ENCODE data around the gene LAPTM5. TPM values are rescaled to one million over a fixed set of nuclear protein-coding genes. Genes with fewer than 3 reads are reported as not detected.
A peak's percentile ranks its signal among the peaks of the same experiment; 100 is the strongest.
"Not testable (repeated sequence)": the region's sequence is repeated elsewhere in the genome, so short reads cannot be mapped to it uniquely, and the experiment has no call there.

The LAPTM5 gene
- polyA plus RNA-seq (ENCODE audit: insufficient read length in 12 of 12): 10 to 100 TPM in 11 of 12 donors, not detected in 1; 12.4 to 51.7 (median 17.1) TPM
- long read RNA-seq, donor 1, transcript LAPTM5-201 (8 exons, 2,223 nt): major isoform, 11 of 17 reads
- long read RNA-seq, donor 1, partial matches to known transcripts: 5 of 17 reads
- long read RNA-seq, donor 1, other reads (novel, unspliced or antisense): 0 of 17 reads
- long read RNA-seq, donor 2, transcript LAPTM5-201 (8 exons, 2,223 nt): major isoform, 8 of 8 reads
- long read RNA-seq, donor 2, partial matches to known transcripts: 0 of 8 reads
- long read RNA-seq, donor 2, other reads (novel, unspliced or antisense): 0 of 8 reads
- long read RNA-seq, donor 3, transcript LAPTM5-201 (8 exons, 2,223 nt): major isoform, 6 of 6 reads
- long read RNA-seq, donor 3, partial matches to known transcripts: 0 of 6 reads
- long read RNA-seq, donor 3, other reads (novel, unspliced or antisense): 0 of 6 reads
- long read RNA-seq, donor 4, partial matches to known transcripts: 0 of 3 reads
- long read RNA-seq, donor 4, other reads (novel, unspliced or antisense): 0 of 3 reads
- long read RNA-seq, donor 5, transcript LAPTM5-201 (8 exons, 2,223 nt): major isoform, 6 of 6 reads
- long read RNA-seq, donor 5, partial matches to known transcripts: 0 of 6 reads
- long read RNA-seq, donor 5, other reads (novel, unspliced or antisense): 0 of 6 reads
- long read RNA-seq, donor 6, partial matches to known transcripts: 0 of 4 reads
- long read RNA-seq, donor 6, other reads (novel, unspliced or antisense): 0 of 4 reads
- long read RNA-seq, donor 7, partial matches to known transcripts: 0 of 1 reads
- long read RNA-seq, donor 7, other reads (novel, unspliced or antisense): 0 of 1 reads
- long read RNA-seq, donor 8, transcript LAPTM5-201 (8 exons, 2,223 nt): major isoform, 5 of 5 reads
- long read RNA-seq, donor 8, partial matches to known transcripts: 0 of 5 reads
- long read RNA-seq, donor 8, other reads (novel, unspliced or antisense): 0 of 5 reads
- long read RNA-seq, donor 9, transcript LAPTM5-201 (8 exons, 2,223 nt): major isoform, 8 of 8 reads
- long read RNA-seq, donor 9, partial matches to known transcripts: 0 of 8 reads
- long read RNA-seq, donor 9, other reads (novel, unspliced or antisense): 0 of 8 reads
- long read RNA-seq, donor 10, transcript LAPTM5-201 (8 exons, 2,223 nt): major isoform, 7 of 7 reads
- long read RNA-seq, donor 10, partial matches to known transcripts: 0 of 7 reads
- long read RNA-seq, donor 10, other reads (novel, unspliced or antisense): 0 of 7 reads
- long read RNA-seq, donor 11, partial matches to known transcripts: 0 of 3 reads
- long read RNA-seq, donor 11, other reads (novel, unspliced or antisense): 0 of 3 reads

GRCh38 chr1:30757352-30758120 is at the start of gene LAPTM5:
LAPTM5 (minus strand) TSS chr1:30757774; CDS start chr1:30757745, 29 bp downstream.
- no peak for DNase-seq

- DNase-seq: no peak
Observed at GRCh38 chr1:30806381-30807317, 49.1 kb upstream of the LAPTM5 start.

- no peak for DNase-seq
Observed at GRCh38 chr1:30805304-30806003, 47.9 kb upstream of the LAPTM5 start.

GRCh38 chr1:30804822-30805221 is 47.2 kb upstream of the LAPTM5 start:
- no peak for DNase-seq

DNA sequence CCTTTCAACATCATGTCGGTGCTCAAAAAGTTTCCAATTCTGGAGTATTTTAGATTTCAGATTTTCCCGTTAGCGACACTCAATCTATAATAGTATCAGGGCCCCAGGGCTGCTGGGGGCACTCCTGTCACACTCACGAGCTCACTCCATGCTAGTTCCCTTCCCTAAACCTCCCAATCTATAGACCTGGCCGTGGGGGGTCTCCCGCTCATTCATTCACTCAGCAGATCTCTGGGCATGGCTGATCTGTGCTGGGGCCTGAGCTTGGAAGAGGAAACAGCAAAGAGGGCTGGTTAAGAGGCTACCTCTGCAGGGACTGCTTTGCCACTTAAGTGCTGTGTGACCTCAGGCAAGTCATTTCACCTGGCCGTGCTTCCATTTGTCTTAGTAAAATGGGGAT is 46.8 kb upstream of the LAPTM5 start:
- no peak for DNase-seq

GRCh38 chr1:30803562-30803961 is 46.0 kb upstream of the LAPTM5 start:
- DNase-seq: no peak

DNA sequence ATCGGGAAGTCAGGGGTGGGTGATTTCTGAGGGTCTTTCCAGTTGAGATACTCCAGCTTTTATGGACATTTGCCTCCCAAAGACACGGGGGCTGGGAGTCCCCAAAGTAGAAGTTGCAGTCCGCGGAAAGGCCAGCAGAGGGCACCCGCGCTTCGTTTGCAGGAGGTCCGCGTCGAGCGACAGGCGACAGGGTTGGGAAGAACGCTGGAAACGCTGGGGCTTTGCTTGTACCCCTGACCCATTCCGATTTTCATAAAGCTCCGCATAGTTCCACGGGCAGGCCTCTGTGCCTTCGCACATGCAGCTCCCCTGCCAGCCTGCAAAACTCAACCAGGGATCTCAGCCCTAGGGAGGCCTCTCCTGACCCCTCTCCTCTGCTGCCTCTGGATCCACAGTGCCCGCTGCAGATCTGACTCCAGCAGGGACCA is 44.2 kb upstream of the LAPTM5 start:
- DNase-seq: peak; percentile 83

- no peak for DNase-seq
Observed at GRCh38 chr1:30799233-30799511, 41.6 kb upstream of the LAPTM5 start.

- DNase-seq: no peak
Observed at GRCh38 chr1:30798389-30799232, 41.0 kb upstream of the LAPTM5 start.

- DNase-seq: no peak
Observed at GRCh38 chr1:30795026-30795425, 37.5 kb upstream of the LAPTM5 start.

DNA sequence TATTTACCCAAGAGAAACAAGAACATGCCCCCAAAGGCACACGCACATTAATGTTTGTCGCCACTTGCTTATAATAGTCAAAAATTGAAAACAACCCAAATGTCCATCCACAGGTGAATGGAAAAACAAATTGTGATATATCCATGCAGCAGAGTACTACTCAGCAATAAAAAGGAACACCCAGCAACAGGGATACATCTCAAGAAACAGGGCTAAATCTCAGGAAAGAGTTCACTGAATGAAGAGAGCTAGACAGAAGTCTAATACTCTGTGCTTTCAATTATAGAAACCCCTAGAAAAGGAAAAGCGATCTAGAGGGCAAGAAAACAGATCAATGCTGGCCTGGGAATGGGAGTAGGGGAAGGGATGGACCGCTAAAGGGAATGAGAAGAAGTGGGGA is 36.7 kb upstream of the LAPTM5 start:
- DNase-seq: no peak

DNA sequence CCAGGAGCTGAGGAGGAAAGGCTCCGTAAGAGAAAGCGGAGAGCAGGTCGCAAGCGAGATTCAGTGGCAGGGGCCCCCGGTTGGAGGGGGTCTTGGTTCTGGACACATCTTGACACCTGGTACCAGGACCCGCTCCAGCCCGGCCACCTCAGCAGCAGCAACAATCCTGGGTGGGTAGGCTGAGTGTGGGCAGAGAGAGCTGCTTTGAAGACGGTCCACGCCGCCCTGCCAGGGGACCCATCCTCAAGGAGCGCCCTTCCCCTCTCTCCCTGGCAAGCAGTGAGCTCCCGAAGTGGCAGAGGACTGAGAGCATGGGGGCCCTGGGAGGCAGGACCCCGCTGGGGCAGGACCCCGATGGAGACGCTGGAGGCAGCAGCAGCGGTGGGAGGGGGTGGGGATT is 35.6 kb upstream of the LAPTM5 start:
- no peak for DNase-seq

DNA sequence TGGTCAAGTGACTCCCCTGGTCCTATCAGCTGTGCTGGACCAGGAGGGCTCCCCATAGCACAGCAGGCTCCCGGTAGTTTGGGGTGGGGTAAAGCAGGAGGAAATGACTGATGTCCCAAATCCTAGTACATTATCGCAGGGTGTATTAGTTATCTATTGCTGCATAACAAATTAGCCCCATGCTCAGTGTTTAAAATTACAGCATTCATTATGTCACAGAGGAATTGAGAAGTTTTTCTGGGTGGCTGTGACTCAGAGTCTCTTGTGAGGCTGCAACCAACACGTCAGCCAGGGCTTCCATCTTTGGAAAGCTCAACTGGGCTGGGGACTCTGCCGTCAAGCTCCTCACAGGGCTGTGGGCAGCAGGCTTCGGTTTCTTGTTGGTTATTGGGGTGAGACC is 34.3 kb upstream of the LAPTM5 start:
- no peak for DNase-seq

DNA sequence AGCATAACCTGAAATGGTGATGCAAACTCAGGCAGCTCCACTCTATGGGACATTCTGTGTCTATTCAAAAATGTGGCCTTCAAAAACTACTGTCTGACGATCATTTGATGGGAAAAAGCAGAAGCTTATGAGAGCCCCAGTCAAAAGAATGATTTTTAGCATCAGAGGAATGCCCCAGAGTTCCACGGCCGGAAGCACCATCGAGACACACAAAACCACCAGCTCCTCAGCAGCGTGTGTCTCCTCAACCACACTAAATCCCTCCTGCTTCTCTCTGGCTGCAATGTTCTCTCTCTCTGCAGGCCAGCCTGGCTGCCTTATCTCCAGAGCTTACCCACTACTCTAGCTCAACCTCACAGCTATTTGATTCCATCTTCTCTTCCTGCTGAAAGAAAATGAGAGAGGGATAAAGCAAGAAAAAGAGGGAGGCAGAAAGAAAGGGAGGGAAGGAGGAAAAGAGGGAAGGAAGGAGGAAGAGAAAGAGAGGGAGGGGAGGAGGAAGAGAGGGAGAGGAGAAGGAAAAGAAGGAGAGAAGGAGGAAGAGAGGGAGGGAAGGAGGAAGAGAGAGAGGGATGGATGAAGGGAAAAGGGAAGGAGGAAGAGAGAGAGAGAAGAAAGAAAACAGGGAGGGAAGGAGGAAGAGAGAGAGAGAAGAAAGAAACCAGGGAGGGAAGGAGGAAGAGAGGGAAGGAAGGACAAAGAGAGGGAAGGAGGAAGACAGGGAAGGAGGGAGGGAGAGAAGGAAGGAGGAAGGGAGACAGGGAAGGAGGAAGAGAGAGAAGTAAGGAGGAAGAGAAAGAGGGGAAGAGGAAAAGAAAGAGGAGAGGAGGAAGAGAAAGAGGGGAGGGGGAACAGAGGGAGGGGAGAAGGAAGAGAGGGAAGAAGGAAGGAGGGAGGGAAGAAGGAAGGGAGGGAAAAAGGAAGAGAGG is 33.5 kb upstream of the LAPTM5 start:
- DNase-seq: no peak

DNA sequence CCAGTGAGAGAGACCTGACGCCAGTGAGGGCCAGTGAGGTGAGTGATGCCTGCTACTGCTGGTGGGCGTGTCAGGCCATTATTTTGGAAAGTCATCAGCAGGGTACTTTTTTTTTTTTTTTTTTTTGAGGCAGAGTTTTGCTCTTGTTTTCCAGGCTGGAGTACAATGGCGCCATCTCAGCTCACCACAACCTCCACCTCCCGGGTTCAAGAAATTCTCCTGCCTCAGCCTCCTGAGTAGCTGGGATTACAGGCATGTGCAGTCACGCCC is 32.6 kb upstream of the LAPTM5 start:
- DNase-seq: not testable (repeated sequence)

- DNase-seq: no peak
Observed at GRCh38 chr1:30789388-30790255, 32.0 kb upstream of the LAPTM5 start.

All from muscle of arm (tissue), 14 donors.